ENCODE measurements around the gene SALL3. TPM values are rescaled to one million over a fixed set of nuclear protein-coding genes. Genes with fewer than 3 reads are reported as not detected.

Gene SALL3
- total RNA-seq, 5 donors from 2014 or later (not counting 1 experiment from before 2014, with no cell fraction given): 0.03 to 0.09 (median 0.07) TPM; not detected in 2

- ChIA-PET CTCF (interaction anchor here in 1 of 2 donors (0.7 kb wide), 1 partner anchor 19 kb away, joined by 5 read pairs; no protein-coding TSS in a partner anchor), POLR2A (no interaction called here)
- peak overlapping the region; percentile 31 to 64 (median 50) for H3K4me3 Mint-ChIP-seq
- Histone ChIP-seq H3K27ac (ENCODE audit: low read length) (no peak overlapping the region), H3K4me1 (ENCODE audit: control insufficient read depth in 1 of 2, extremely low read depth in 1 of 2, insufficient read depth in 2 of 2, low read length in 2 of 2) (peaks cover 0 to 10% of the 10 kb centered on the region in 2 experiments), H3K9me3 (no peaks in the 10 kb centered on the region), H3K36me3 (ENCODE audit: control insufficient read depth in 2 of 2, extremely low read depth in 1 of 2, insufficient read depth in 1 of 2, low read length in 1 of 2) (no peaks in the 10 kb centered on the region), H3K4me3 (ENCODE audit: control insufficient read depth in 1 of 2, extremely low read depth in 1 of 2, low read length in 1 of 2) (no peak overlapping the region), H3K27me3 (replicated peaks in 1 of 2; ENCODE audit: control insufficient read depth in 2 of 2, extremely low read depth in 1 of 2, insufficient read depth in 2 of 2, low read length in 1 of 2) (peaks cover 20 to 53% of the 10 kb centered on the region in 2 experiments)
- peaks cover 17 to 24% (median 17%) of the 10 kb centered on the region in 3 donors for H3K4me1 Mint-ChIP-seq
- peaks cover 52 to 59% of the 10 kb centered on the region in 2 donors for H3K27me3 Mint-ChIP-seq
- no peaks in the 10 kb centered on the region for H3K9me3 Mint-ChIP-seq
- no peak overlapping the region for H3K27ac Mint-ChIP-seq
- 8% methylated on average over 17 of the region's 34 CpGs for WGBS (ENCODE audit: insufficient coverage)
- no peaks in the 10 kb centered on the region for H3K36me3 Mint-ChIP-seq
- no peak for ATAC-seq (replicated peaks in 1 of 4)
- no peak for DNase-seq
Observed at GRCh38 chr18:78977637-78978348, 1.8 kb upstream of the SALL3 start.

DNA sequence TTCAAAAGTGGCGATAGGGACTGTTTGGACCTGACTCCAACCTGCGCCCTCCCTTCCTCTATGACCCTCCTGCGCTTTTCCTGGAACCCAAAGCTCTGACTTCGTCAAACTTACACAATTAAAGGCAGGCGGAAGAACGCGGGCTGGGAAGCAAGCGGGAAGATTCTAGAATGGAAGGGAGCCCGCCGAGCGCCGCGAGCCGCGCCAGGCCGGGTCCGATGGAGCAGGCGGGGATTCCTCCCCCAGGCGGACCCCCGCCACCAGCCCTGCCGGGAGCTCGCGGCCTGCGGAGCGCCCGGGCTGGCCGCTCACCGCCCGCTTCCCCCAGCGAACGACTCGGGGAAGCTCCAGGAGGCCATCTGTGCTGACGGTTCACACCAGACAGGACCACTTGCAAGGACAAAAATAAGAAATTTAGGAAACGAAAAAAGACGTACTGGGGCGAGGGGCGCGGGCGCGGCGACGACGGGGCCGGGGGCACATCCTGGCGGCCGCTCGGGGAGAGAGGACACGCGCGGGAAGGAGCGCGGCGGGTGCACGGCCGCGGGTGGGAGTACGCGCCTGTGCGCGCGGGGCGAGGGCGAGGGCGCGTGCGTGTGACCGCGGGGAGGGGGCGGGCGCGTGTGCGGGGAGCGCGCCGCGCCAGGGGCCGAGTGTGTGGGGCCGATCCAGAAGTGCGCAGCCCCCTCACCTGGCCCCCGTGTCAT is 1.1 kb upstream of the SALL3 start:
- H3K27ac ChIP-seq (ENCODE audit: low read length): no peak overlapping the region
- 4% methylated on average over 65 of the region's 80 CpGs for WGBS (ENCODE audit: insufficient coverage)
- Mint-ChIP-seq H3K4me3 (peak overlapping the region in 2 of 3 donors; percentile 50 to 64), H3K27me3 (peaks cover 52 to 58% of the 10 kb centered on the region in 2 donors), H3K9me3 (no peaks in the 10 kb centered on the region), H3K36me3 (no peaks in the 10 kb centered on the region), H3K4me1 (peaks cover 14 to 22% (median 15%) of the 10 kb centered on the region in 3 donors), H3K27ac (no peak overlapping the region)
- no peak overlapping the region for H3K4me3 ChIP-seq (ENCODE audit: control insufficient read depth in 1 of 2, extremely low read depth in 1 of 2, low read length in 1 of 2)
- H3K9me3 ChIP-seq: no peaks in the 10 kb centered on the region
- H3K4me1 ChIP-seq (ENCODE audit: control insufficient read depth in 1 of 2, extremely low read depth in 1 of 2, insufficient read depth in 2 of 2, low read length in 2 of 2): peaks cover 0 to 10% of the 10 kb centered on the region in 2 experiments
- DNase-seq: no peak
- no peak for ATAC-seq (replicated peaks in 1 of 4)
- peaks cover 24 to 45% of the 10 kb centered on the region in 2 experiments for H3K27me3 ChIP-seq (replicated peaks in 1 of 2; ENCODE audit: control insufficient read depth in 2 of 2, extremely low read depth in 1 of 2, insufficient read depth in 2 of 2, low read length in 1 of 2)
- no peaks in the 10 kb centered on the region for H3K36me3 ChIP-seq (ENCODE audit: control insufficient read depth in 2 of 2, extremely low read depth in 1 of 2, insufficient read depth in 1 of 2, low read length in 1 of 2)
- CTCF ChIA-PET: interaction anchor here in 1 of 2 donors (0.7 kb wide), 1 partner anchor 20 kb away, joined by 5 read pairs; no protein-coding TSS in a partner anchor
- POLR2A ChIA-PET: no interaction called here

DNA sequence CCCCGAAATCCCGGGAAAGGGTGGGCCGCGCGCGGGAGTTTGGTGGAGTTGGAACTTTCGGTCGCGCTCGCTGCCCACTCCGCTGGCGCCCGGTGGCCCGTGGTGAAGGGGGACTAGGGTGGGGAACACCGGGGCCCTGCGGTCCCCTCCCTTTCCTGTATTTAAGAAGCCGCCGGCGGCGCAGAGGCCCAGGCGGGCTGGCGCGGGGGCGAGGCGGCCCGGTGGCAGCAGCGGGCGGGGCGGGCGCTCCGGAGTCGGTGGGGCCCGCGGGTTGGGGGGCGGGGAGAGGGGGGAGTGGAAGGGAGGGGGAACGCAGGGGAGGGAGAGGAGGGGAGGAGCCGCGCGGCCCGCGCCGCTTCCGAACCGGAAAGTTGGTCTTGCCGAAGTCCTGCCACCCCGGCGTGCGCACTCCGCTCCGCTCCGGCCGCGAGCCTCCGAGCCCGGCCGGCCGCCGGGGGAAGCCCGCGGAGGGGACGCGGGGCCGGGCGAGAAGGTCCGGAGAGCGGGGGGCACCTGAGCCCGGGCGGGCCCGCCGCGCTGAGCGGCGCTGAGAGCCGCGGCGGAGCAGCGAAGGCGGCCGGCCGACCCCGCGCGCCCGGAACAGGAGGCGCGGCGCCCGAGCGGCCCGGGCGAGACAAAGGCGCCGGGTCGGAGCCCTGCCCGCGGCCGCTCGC is 425 bp upstream of the SALL3 start:
- Mint-ChIP-seq H3K9me3 (no peaks in the 10 kb centered on the region), H3K36me3 (no peaks in the 10 kb centered on the region), H3K4me1 (peaks cover 14 to 22% (median 15%) of the 10 kb centered on the region in 3 donors), H3K4me3 (no peak overlapping the region), H3K27me3 (peaks cover 58 to 63% of the 10 kb centered on the region in 2 donors), H3K27ac (no peak overlapping the region)
- Histone ChIP-seq H3K27ac (ENCODE audit: low read length) (no peak overlapping the region), H3K4me1 (ENCODE audit: control insufficient read depth in 1 of 2, extremely low read depth in 1 of 2, insufficient read depth in 2 of 2, low read length in 2 of 2) (peaks cover 0 to 7% of the 10 kb centered on the region in 2 experiments), H3K9me3 (no peaks in the 10 kb centered on the region), H3K4me3 (ENCODE audit: control insufficient read depth in 1 of 2, extremely low read depth in 1 of 2, low read length in 1 of 2) (no peak overlapping the region), H3K27me3 (replicated peaks in 1 of 2; ENCODE audit: control insufficient read depth in 2 of 2, extremely low read depth in 1 of 2, insufficient read depth in 2 of 2, low read length in 1 of 2) (peaks cover 27 to 40% of the 10 kb centered on the region in 2 experiments), H3K36me3 (ENCODE audit: control insufficient read depth in 2 of 2, extremely low read depth in 1 of 2, insufficient read depth in 1 of 2, low read length in 1 of 2) (no peaks in the 10 kb centered on the region)
- POLR2A ChIA-PET: no interaction called here
- CTCF ChIA-PET: no interaction called here
- DNase-seq (no peak), ATAC-seq (replicated peaks in 1 of 4) (no peak)
- 2% methylated on average over 71 of the region's 98 CpGs for WGBS (ENCODE audit: insufficient coverage)

DNA sequence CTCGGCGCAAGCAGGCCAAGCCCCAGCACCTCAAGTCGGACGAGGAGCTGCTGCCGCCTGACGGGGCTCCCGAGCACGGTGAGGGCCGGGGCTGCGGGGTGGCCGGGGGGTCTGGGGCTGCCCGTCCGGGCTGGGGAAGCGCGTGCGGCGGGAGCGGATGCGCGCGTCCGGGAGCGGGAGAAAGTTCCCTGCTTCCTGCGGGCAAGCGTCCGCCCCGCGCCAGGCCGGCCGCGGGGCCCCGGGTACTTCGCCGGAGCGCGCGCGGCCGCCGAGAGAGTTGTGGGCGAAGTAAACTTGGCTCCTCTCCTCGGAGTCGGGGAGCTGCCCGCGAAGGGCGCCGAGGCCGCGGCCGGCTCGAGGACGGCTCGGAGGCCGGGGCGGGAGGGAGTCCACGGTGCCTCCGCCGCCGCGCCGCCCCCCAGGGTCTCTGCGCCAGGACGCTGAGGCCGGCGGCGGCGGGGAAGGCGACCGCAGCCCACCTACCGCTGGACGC is 707 bp downstream of the SALL3 start:
- Mint-ChIP-seq H3K27ac (no peak overlapping the region), H3K9me3 (no peaks in the 10 kb centered on the region), H3K4me3 (no peak overlapping the region), H3K4me1 (peaks cover 13 to 18% (median 15%) of the 10 kb centered on the region in 3 donors), H3K36me3 (no peaks in the 10 kb centered on the region), H3K27me3 (peaks cover 58 to 62% of the 10 kb centered on the region in 2 donors)
- no peak overlapping the region for H3K27ac ChIP-seq (ENCODE audit: low read length)
- peaks cover 0 to 6% of the 10 kb centered on the region in 2 experiments for H3K4me1 ChIP-seq (ENCODE audit: control insufficient read depth in 1 of 2, extremely low read depth in 1 of 2, insufficient read depth in 2 of 2, low read length in 2 of 2)
- ATAC-seq (replicated peaks in 1 of 4) (no peak), DNase-seq (no peak)
- H3K4me3 ChIP-seq (ENCODE audit: control insufficient read depth in 1 of 2, extremely low read depth in 1 of 2, low read length in 1 of 2): no peak overlapping the region
- H3K9me3 ChIP-seq: no peaks in the 10 kb centered on the region
- H3K27me3 ChIP-seq (replicated peaks in 1 of 2; ENCODE audit: control insufficient read depth in 2 of 2, extremely low read depth in 1 of 2, insufficient read depth in 2 of 2, low read length in 1 of 2): peaks cover 26 to 40% of the 10 kb centered on the region in 2 experiments
- ChIA-PET POLR2A (no interaction called here), CTCF (no interaction called here)
- H3K36me3 ChIP-seq (ENCODE audit: control insufficient read depth in 2 of 2, extremely low read depth in 1 of 2, insufficient read depth in 1 of 2, low read length in 1 of 2): no peaks in the 10 kb centered on the region
- 10% methylated on average over 71 of the region's 71 CpGs for WGBS (ENCODE audit: insufficient coverage)

DNA sequence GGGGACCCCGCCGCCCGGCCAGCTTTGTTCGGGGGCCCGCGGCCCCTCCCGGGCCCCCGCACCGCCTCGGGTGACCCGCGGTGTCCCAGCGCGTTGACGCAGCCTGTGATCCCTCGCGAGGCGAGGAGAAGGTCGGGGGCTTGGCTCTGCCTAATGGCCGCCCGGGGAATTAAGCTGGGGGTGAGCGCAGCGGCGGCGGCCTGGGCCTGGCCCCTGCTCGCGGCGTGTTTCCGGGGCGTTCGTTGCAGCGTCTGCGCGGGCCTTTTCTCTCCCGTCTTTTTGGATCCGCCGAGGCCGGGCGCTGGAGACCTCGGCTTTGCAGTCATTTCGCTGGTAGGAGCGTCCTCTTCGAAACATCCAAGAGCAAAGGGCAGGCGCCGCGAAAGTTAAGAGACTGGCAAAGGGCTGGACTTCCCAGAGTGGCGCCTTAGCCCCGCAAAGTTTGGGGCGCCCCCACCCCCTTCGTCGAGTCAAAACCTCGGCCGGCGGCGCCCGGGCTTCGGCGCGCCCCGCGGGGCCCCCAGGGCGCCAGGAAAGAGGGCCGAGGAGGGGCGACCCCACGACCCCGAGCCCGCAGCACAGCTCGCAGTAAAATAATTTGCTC is 1.3 kb downstream of the SALL3 start:
- WGBS (ENCODE audit: insufficient coverage): 5% methylated on average over 66 of the region's 68 CpGs
- Mint-ChIP-seq H3K27me3 (peaks cover 58 to 62% of the 10 kb centered on the region in 2 donors), H3K4me3 (peak overlapping the region in 2 of 3 donors; percentile 13 to 69), H3K4me1 (peaks cover 15 to 21% (median 15%) of the 10 kb centered on the region in 3 donors), H3K9me3 (no peaks in the 10 kb centered on the region), H3K27ac (no peak overlapping the region), H3K36me3 (no peaks in the 10 kb centered on the region)
- DNase-seq (no peak), ATAC-seq (replicated peaks in 1 of 4) (no peak)
- Histone ChIP-seq H3K27me3 (replicated peaks in 1 of 2; ENCODE audit: control insufficient read depth in 2 of 2, extremely low read depth in 1 of 2, insufficient read depth in 2 of 2, low read length in 1 of 2) (peaks cover 27 to 42% of the 10 kb centered on the region in 2 experiments), H3K9me3 (no peaks in the 10 kb centered on the region), H3K27ac (ENCODE audit: low read length) (no peak overlapping the region), H3K4me3 (ENCODE audit: control insufficient read depth in 1 of 2, extremely low read depth in 1 of 2, low read length in 1 of 2) (peak overlapping the region in 1 of 2 donors; percentile 19), H3K36me3 (ENCODE audit: control insufficient read depth in 2 of 2, extremely low read depth in 1 of 2, insufficient read depth in 1 of 2, low read length in 1 of 2) (no peaks in the 10 kb centered on the region), H3K4me1 (ENCODE audit: control insufficient read depth in 1 of 2, extremely low read depth in 1 of 2, insufficient read depth in 2 of 2, low read length in 2 of 2) (peaks cover 0 to 8% of the 10 kb centered on the region in 2 experiments)
- ChIA-PET CTCF (no interaction called here), POLR2A (no interaction called here)

DNA sequence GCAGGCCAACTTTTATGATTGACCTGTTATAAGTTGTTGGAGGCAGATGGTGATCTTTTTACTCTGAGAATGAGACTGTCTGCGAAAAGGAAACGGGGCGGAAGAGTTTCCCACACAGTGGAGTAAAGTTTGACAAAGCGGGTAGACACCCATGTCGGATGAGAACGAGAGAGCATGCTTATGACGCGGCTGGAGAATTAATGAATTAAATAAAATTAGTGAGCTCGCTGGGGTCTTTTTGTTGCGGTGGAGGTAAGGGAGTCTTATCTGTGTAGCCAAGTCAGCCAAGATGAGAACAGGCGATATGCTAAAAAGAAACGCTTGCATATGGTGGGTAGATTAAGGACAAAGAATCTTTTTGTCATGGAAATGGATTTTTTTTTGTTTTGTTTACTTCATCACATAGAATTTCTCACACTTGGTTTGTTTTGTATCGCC is 1.8 kb downstream of the SALL3 start:
- H3K27me3 ChIP-seq (replicated peaks in 1 of 2; ENCODE audit: control insufficient read depth in 2 of 2, extremely low read depth in 1 of 2, insufficient read depth in 2 of 2, low read length in 1 of 2): peaks cover 31 to 46% of the 10 kb centered on the region in 2 experiments
- DNase-seq (no peak), ATAC-seq (replicated peaks in 1 of 4) (no peak)
- ChIA-PET CTCF (no interaction called here), POLR2A (no interaction called here)
- Mint-ChIP-seq H3K36me3 (no peaks in the 10 kb centered on the region), H3K27ac (no peak overlapping the region), H3K9me3 (no peaks in the 10 kb centered on the region), H3K27me3 (peaks cover 59 to 62% of the 10 kb centered on the region in 2 donors), H3K4me3 (peak overlapping the region; percentile 37 to 69 (median 38)), H3K4me1 (peaks cover 15 to 21% (median 18%) of the 10 kb centered on the region in 3 donors)
- no peaks in the 10 kb centered on the region for H3K36me3 ChIP-seq (ENCODE audit: control insufficient read depth in 2 of 2, extremely low read depth in 1 of 2, insufficient read depth in 1 of 2, low read length in 1 of 2)
- no peak overlapping the region for H3K4me3 ChIP-seq (ENCODE audit: control insufficient read depth in 1 of 2, extremely low read depth in 1 of 2, low read length in 1 of 2)
- WGBS (ENCODE audit: insufficient coverage): 17% methylated on average over 9 of the region's 13 CpGs
- peaks cover 0 to 8% of the 10 kb centered on the region in 2 experiments for H3K4me1 ChIP-seq (ENCODE audit: control insufficient read depth in 1 of 2, extremely low read depth in 1 of 2, insufficient read depth in 2 of 2, low read length in 2 of 2)
- H3K27ac ChIP-seq (ENCODE audit: low read length): no peak overlapping the region
- H3K9me3 ChIP-seq: no peaks in the 10 kb centered on the region

Data from T-cell (primary cell).